Measurements from ENCODE around the gene PAGE2B. TPM values are rescaled to one million over a fixed set of nuclear protein-coding genes. Genes with fewer than 3 reads are reported as not detected.
A peak's percentile ranks its signal among the peaks of the same experiment; 100 is the strongest.
"Not testable (repeated sequence)": the region's sequence is repeated elsewhere in the genome, so short reads cannot be mapped to it uniquely, and the experiment has no call there.

Gene PAGE2B
- total and polyA plus RNA-seq, 9 donors = 0.26 to 0.28 (median 0.27) TPM; not detected in 6

- H3K27me3 ChIP-seq (ENCODE audit: control insufficient read depth, insufficient read depth, low read length); DNase-seq; H3K36me3 ChIP-seq (ENCODE audit: control insufficient read depth, insufficient read depth, low read length); H3K27ac ChIP-seq (ENCODE audit: low read length); H3K9me3 ChIP-seq (replicated peaks; ENCODE audit: control insufficient read depth, low read depth, low read length); H3K4me1 ChIP-seq (ENCODE audit: control insufficient read depth, insufficient read depth, low read length); H3K4me3 ChIP-seq (ENCODE audit: low read length): not testable (repeated sequence)
- 100% methylated on average over 1 of the region's 2 CpGs for WGBS (ENCODE audit: insufficient coverage)
Observed at GRCh38 chrX:55050599-55050998, 24.2 kb upstream of the PAGE2B start.

- DNase-seq = peak; percentile 41
- Histone ChIP-seq H3K4me3 (ENCODE audit: low read length) (no peak overlapping the region), H3K27me3 (ENCODE audit: control insufficient read depth, insufficient read depth, low read length) (no peaks in the 10 kb centered on the region), H3K4me1 (ENCODE audit: control insufficient read depth, insufficient read depth, low read length) (no peaks in the 10 kb centered on the region), H3K27ac (ENCODE audit: low read length) (no peak overlapping the region), H3K9me3 (replicated peaks; ENCODE audit: control insufficient read depth, low read depth, low read length) (no peaks in the 10 kb centered on the region), H3K36me3 (ENCODE audit: control insufficient read depth, insufficient read depth, low read length) (no peaks in the 10 kb centered on the region)
- WGBS (ENCODE audit: insufficient coverage) = no CpG with 5 or more reads among the region's 7 CpGs
Observed at GRCh38 chrX:55056820-55057674, 17.8 kb upstream of the PAGE2B start.

GRCh38 chrX:55057675-55058249 lies 17.1 kb upstream of the PAGE2B start:
- no peak overlapping the region for H3K4me3 ChIP-seq (ENCODE audit: low read length)
- H3K4me1 ChIP-seq (ENCODE audit: control insufficient read depth, insufficient read depth, low read length) = no peaks in the 10 kb centered on the region
- no CpG with 5 or more reads among the region's 5 CpGs for WGBS (ENCODE audit: insufficient coverage)
- DNase-seq = peak; percentile 45
- H3K36me3 ChIP-seq (ENCODE audit: control insufficient read depth, insufficient read depth, low read length) = no peaks in the 10 kb centered on the region
- no peak overlapping the region for H3K27ac ChIP-seq (ENCODE audit: low read length)
- no peaks in the 10 kb centered on the region for H3K9me3 ChIP-seq (replicated peaks; ENCODE audit: control insufficient read depth, low read depth, low read length)
- no peaks in the 10 kb centered on the region for H3K27me3 ChIP-seq (ENCODE audit: control insufficient read depth, insufficient read depth, low read length)

GRCh38 chrX:55067180-55067579 lies 7.7 kb upstream of the PAGE2B start:
- H3K36me3 ChIP-seq (ENCODE audit: control insufficient read depth, insufficient read depth, low read length); H3K27me3 ChIP-seq (ENCODE audit: control insufficient read depth, insufficient read depth, low read length); H3K27ac ChIP-seq (ENCODE audit: low read length); H3K4me3 ChIP-seq (ENCODE audit: low read length); DNase-seq; H3K4me1 ChIP-seq (ENCODE audit: control insufficient read depth, insufficient read depth, low read length); H3K9me3 ChIP-seq (replicated peaks; ENCODE audit: control insufficient read depth, low read depth, low read length): not testable (repeated sequence)
- WGBS (ENCODE audit: insufficient coverage) = no CpG with 5 or more reads among the region's 2 CpGs

GRCh38 chrX:55072286-55072685 lies 2.5 kb upstream of the PAGE2B start:
- no peaks in the 10 kb centered on the region for H3K36me3 ChIP-seq (ENCODE audit: control insufficient read depth, insufficient read depth, low read length)
- WGBS (ENCODE audit: insufficient coverage) = no CpG with 5 or more reads among the region's 3 CpGs
- no peak overlapping the region for H3K4me3 ChIP-seq (ENCODE audit: low read length)
- no peak for DNase-seq
- no peak overlapping the region for H3K27ac ChIP-seq (ENCODE audit: low read length)
- no peaks in the 10 kb centered on the region for H3K4me1 ChIP-seq (ENCODE audit: control insufficient read depth, insufficient read depth, low read length)
- H3K27me3 ChIP-seq (ENCODE audit: control insufficient read depth, insufficient read depth, low read length) = peaks cover 2% of the 10 kb centered on the region
- no peaks in the 10 kb centered on the region for H3K9me3 ChIP-seq (replicated peaks; ENCODE audit: control insufficient read depth, low read depth, low read length)

- no peak within 1 kb of the TSS for H3K27ac ChIP-seq (ENCODE audit: low read length)
- H3K9me3 ChIP-seq (replicated peaks; ENCODE audit: control insufficient read depth, low read depth, low read length) = peaks cover 3% of the 10 kb centered on the region
- no peaks in the 10 kb centered on the region for H3K4me1 ChIP-seq (ENCODE audit: control insufficient read depth, insufficient read depth, low read length)
- DNase-seq = no peak
- H3K36me3 ChIP-seq (ENCODE audit: control insufficient read depth, insufficient read depth, low read length) = no peaks in the 10 kb centered on the region
- WGBS (ENCODE audit: insufficient coverage) = 84% methylated on average over 20 of the region's 30 CpGs
- peaks cover 8% of the 10 kb centered on the region for H3K27me3 ChIP-seq (ENCODE audit: control insufficient read depth, insufficient read depth, low read length)
- H3K4me3 ChIP-seq (ENCODE audit: low read length) = no peak within 1 kb of the TSS
Observed at GRCh38 chrX:55088795-55089489, 14.1 kb downstream of the PAGE2B start, which contains the start of gene PAGE2. PAGE2 (plus strand) TSS chrX:55089018; CDS start chrX:55090021, 1,003 bp downstream.

- no peaks in the 10 kb centered on the region for H3K4me1 ChIP-seq (ENCODE audit: control insufficient read depth, insufficient read depth, low read length)
- no peaks in the 10 kb centered on the region for H3K36me3 ChIP-seq (ENCODE audit: control insufficient read depth, insufficient read depth, low read length)
- H3K27me3 ChIP-seq (ENCODE audit: control insufficient read depth, insufficient read depth, low read length) = peaks cover 14% of the 10 kb centered on the region
- no peaks in the 10 kb centered on the region for H3K9me3 ChIP-seq (replicated peaks; ENCODE audit: control insufficient read depth, low read depth, low read length)
- H3K4me3 ChIP-seq (ENCODE audit: low read length) = no peak overlapping the region
- DNase-seq = no peak
- no peak overlapping the region for H3K27ac ChIP-seq (ENCODE audit: low read length)
- 18% methylated on average over 2 of the region's 2 CpGs for WGBS (ENCODE audit: insufficient coverage)
Observed at GRCh38 chrX:55098691-55099090, 23.9 kb downstream of the PAGE2B start.

- Histone ChIP-seq H3K4me1 (ENCODE audit: control insufficient read depth, insufficient read depth, low read length) (no peaks in the 10 kb centered on the region), H3K27ac (ENCODE audit: low read length) (no peak overlapping the region), H3K36me3 (ENCODE audit: control insufficient read depth, insufficient read depth, low read length) (no peaks in the 10 kb centered on the region), H3K4me3 (ENCODE audit: low read length) (no peak overlapping the region), H3K27me3 (ENCODE audit: control insufficient read depth, insufficient read depth, low read length) (peaks cover 14% of the 10 kb centered on the region), H3K9me3 (replicated peaks; ENCODE audit: control insufficient read depth, low read depth, low read length) (no peaks in the 10 kb centered on the region)
- WGBS (ENCODE audit: insufficient coverage) = no CpG with 5 or more reads among the region's 1 CpG
- no peak for DNase-seq
Observed at GRCh38 chrX:55099162-55099561, 24.3 kb downstream of the PAGE2B start.

- Histone ChIP-seq H3K4me1 (ENCODE audit: control insufficient read depth, insufficient read depth, low read length) (no peaks in the 10 kb centered on the region), H3K4me3 (ENCODE audit: low read length) (no peak overlapping the region), H3K9me3 (replicated peaks; ENCODE audit: control insufficient read depth, low read depth, low read length) (no peaks in the 10 kb centered on the region), H3K27me3 (ENCODE audit: control insufficient read depth, insufficient read depth, low read length) (peaks cover 4% of the 10 kb centered on the region), H3K27ac (ENCODE audit: low read length) (no peak overlapping the region), H3K36me3 (ENCODE audit: control insufficient read depth, insufficient read depth, low read length) (no peaks in the 10 kb centered on the region)
- no CpG with 5 or more reads among the region's 3 CpGs for WGBS (ENCODE audit: insufficient coverage)
- no peak for DNase-seq
Observed at GRCh38 chrX:55102754-55103153, 27.9 kb downstream of the PAGE2B start.

- peaks cover 5% of the 10 kb centered on the region for H3K27me3 ChIP-seq (ENCODE audit: control insufficient read depth, insufficient read depth, low read length)
- no peak overlapping the region for H3K4me3 ChIP-seq (ENCODE audit: low read length)
- no peaks in the 10 kb centered on the region for H3K36me3 ChIP-seq (ENCODE audit: control insufficient read depth, insufficient read depth, low read length)
- H3K27ac ChIP-seq (ENCODE audit: low read length) = no peak overlapping the region
- DNase-seq = no peak
- H3K4me1 ChIP-seq (ENCODE audit: control insufficient read depth, insufficient read depth, low read length) = no peaks in the 10 kb centered on the region
- no peaks in the 10 kb centered on the region for H3K9me3 ChIP-seq (replicated peaks; ENCODE audit: control insufficient read depth, low read depth, low read length)
Observed at GRCh38 chrX:55107262-55107661, 32.4 kb downstream of the PAGE2B start.

Measured in muscle of leg (tissue), 11 donors.